ENCODE data around the gene CCR5. TPM values are rescaled to one million over a fixed set of nuclear protein-coding genes. Genes with fewer than 3 reads are reported as not detected.
"Not testable (repeated sequence)": the region's sequence is repeated elsewhere in the genome, so short reads cannot be mapped to it uniquely, and the experiment has no call there.

CCR5 gene
- total and polyA plus RNA-seq, 11 donors: 0.13 to 12.7 (median 0.40) TPM

DNA sequence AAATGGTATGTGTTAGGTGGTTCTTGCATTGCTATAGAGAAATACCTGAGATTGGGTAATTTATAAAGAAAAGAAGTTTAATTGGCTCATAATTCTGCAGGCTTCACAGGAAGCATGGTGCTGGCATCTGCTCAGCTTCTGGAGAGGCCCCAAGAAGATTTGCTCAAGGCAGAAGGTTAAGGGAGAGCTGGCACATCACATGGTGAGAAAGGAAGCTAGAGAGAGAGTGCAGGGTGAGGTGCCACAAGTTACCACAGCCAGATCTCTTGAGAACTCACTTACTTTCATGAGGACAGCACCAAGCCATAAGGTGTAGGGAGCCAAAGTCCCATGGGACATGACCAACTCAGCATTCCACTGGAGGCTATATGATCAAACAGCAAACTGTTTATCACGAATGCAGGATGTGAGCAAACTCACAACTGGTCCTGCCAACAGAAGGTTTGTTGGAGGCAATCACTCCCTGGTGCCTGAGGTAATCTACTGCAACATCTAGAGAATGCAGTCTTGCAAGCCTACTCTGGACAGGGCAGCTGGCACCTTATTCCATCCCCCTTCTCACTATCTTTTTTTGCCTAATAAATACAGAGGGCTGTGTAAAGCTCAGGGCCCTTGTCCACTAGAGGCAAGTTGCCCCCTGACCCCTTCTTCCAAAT is 45.0 kb upstream of the CCR5 start:
- ATAC-seq: no peak
- WGBS, 4 donors: 57 to 73% (median 68%) methylated on average over 1 of the region's 1 CpG
- intact Hi-C loops (cut with DNase I): no loop called here

DNA sequence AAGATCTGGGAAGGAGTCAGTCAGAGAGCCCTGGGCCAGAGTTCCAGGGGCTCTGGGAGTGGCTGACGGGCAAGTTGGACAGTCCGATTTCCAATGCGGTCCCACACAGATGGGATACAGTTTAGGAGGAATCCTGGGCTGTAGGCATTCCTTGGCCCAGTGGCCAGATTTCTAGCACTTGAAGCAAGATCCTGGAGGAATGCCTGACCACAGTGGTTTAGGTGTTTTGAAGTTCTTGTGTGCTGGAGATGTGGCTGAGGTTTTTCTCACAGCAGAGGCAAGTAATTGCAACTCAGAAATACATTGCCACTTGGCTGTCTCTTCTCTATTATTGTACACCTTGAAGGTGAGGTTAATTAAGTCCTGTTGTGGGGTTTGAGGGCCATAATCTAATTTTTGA is 40.1 kb upstream of the CCR5 start:
- 81 to 94% (median 90%) methylated on average over 3 of the region's 3 CpGs for WGBS, 4 donors
- DNase-seq: not testable (repeated sequence)

More for the DNA sequence above, 45.0 kb upstream of the CCR5 start:
- Histone ChIP-seq H3K4me1 (peaks cover 0 to 32% (median 0%) of the 10 kb centered on the region in 12 donors), H3K36me3 (no peaks in the 10 kb centered on the region), H3K27me3 (peaks cover 0 to 4% (median 0%) of the 10 kb centered on the region in 9 donors), H3K27ac (no peak overlapping the region), H3K9me3 (peaks cover 0 to 6% (median 0%) of the 10 kb centered on the region in 12 donors), H3K4me3 (no peak overlapping the region)
- no peak for DNase-seq
- TF ChIP-seq POLR2A (IDR thresholded peaks at IDR 0.05): no peak
- TF ChIP-seq, protein P1, sequence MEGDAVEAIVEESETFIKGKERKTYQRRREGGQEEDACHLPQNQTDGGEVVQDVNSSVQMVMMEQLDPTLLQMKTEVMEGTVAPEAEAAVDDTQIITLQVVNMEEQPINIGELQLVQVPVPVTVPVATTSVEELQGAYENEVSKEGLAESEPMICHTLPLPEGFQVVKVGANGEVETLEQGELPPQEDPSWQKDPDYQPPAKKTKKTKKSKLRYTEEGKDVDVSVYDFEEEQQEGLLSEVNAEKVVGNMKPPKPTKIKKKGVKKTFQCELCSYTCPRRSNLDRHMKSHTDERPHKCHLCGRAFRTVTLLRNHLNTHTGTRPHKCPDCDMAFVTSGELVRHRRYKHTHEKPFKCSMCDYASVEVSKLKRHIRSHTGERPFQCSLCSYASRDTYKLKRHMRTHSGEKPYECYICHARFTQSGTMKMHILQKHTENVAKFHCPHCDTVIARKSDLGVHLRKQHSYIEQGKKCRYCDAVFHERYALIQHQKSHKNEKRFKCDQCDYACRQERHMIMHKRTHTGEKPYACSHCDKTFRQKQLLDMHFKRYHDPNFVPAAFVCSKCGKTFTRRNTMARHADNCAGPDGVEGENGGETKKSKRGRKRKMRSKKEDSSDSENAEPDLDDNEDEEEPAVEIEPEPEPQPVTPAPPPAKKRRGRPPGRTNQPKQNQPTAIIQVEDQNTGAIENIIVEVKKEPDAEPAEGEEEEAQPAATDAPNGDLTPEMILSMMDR (IDR thresholded peaks at IDR 0.05): no peak

DNA sequence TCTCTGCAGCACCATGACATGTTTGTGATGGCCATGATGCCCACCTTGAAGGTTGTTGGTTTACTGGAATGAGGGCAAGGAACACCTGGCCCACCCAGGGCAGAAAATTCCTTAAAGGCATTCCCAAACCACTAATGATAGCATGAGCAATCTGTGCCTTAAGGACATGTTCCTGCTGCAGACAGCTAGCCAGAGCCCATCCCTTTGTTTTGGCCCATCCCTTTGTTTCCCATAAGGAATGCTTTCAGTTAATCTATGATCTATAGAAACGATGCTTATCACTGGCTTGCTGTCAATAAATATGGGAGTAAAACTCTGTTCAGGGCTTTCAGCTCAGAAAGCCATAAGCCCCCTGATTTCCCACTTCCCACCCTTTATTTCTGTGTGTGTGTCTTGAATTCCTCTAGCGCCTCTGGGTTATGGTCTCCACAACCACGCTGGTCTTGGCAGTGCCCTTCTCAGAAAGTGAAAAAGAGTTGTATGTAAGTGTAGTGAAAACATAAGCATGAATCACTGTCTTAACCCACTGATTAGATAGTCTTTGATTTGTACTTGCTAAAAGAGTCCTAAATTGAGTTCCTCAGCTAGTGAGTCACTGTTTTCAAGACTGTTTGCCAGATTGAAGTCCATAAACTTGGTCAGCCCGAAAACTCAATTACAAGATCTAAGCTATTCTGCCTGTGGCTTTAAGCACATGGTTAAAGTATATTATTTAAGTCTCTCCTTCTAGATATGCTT is 35.8 kb upstream of the CCR5 start:
- TF ChIP-seq POLR2A (IDR thresholded peaks at IDR 0.05): no peak
- TF ChIP-seq, protein P1 (IDR thresholded peaks at IDR 0.05): no peak
- 56 to 66% (median 61%) methylated on average over 4 of the region's 4 CpGs for WGBS, 4 donors
- no peaks in the 10 kb centered on the region for H3K27me3 ChIP-seq
- no peaks in the 10 kb centered on the region for H3K36me3 ChIP-seq
- no peak overlapping the region for H3K4me3 ChIP-seq
- ATAC-seq: no peak
- no peak overlapping the region for H3K27ac ChIP-seq
- no peaks in the 10 kb centered on the region for H3K4me1 ChIP-seq
- DNase-seq: no peak
- intact Hi-C loops (cut with DNase I): no loop called here
- H3K9me3 ChIP-seq: peaks cover 0 to 19% (median 10%) of the 10 kb centered on the region in 12 donors

More for the DNA sequence above, 40.1 kb upstream of the CCR5 start:
- H3K27me3 ChIP-seq; H3K27ac ChIP-seq; intact Hi-C loops (cut with DNase I); H3K4me1 ChIP-seq; H3K36me3 ChIP-seq; H3K4me3 ChIP-seq; H3K9me3 ChIP-seq; ATAC-seq: not testable (repeated sequence)

DNA sequence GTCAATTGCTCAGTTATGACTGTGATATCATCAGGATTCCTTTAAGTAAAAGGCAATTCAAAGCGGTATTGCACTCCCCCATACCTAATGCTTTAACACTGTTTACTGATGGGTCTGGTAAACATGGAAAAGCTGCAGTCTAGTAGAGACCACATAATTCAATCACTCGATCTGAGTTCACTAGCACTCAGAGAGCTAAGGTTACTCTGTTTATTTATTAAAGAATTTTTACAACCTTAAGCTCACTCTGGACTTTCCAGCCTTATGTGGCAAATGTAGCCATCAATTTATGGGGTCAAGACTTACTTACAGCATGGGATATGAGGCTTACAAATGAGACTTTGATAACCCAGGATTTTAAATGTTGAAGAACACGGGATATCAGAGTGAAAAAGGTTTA is 35.2 kb upstream of the CCR5 start:
- H3K4me3 ChIP-seq: no peak overlapping the region
- H3K36me3 ChIP-seq: no peaks in the 10 kb centered on the region
- 78 to 88% (median 82%) methylated on average over 3 of the region's 3 CpGs for WGBS, 4 donors
- H3K4me1 ChIP-seq: no peaks in the 10 kb centered on the region
- TF ChIP-seq, protein P1 (IDR thresholded peaks at IDR 0.05): no peak
- no peak for TF ChIP-seq POLR2A (IDR thresholded peaks at IDR 0.05)
- intact Hi-C loops (cut with DNase I): no loop called here
- ATAC-seq (no peak), DNase-seq (no peak)
- no peaks in the 10 kb centered on the region for H3K27me3 ChIP-seq
- H3K9me3 ChIP-seq: peaks cover 0 to 21% (median 10%) of the 10 kb centered on the region in 12 donors
- H3K27ac ChIP-seq: no peak overlapping the region
